Measurements from ENCODE around the gene STUB1.

The STUB1 gene

GRCh38 chr16:676913-677312, 3.3 kb upstream of the STUB1 start:
- TF ChIP-seq, protein P1, sequence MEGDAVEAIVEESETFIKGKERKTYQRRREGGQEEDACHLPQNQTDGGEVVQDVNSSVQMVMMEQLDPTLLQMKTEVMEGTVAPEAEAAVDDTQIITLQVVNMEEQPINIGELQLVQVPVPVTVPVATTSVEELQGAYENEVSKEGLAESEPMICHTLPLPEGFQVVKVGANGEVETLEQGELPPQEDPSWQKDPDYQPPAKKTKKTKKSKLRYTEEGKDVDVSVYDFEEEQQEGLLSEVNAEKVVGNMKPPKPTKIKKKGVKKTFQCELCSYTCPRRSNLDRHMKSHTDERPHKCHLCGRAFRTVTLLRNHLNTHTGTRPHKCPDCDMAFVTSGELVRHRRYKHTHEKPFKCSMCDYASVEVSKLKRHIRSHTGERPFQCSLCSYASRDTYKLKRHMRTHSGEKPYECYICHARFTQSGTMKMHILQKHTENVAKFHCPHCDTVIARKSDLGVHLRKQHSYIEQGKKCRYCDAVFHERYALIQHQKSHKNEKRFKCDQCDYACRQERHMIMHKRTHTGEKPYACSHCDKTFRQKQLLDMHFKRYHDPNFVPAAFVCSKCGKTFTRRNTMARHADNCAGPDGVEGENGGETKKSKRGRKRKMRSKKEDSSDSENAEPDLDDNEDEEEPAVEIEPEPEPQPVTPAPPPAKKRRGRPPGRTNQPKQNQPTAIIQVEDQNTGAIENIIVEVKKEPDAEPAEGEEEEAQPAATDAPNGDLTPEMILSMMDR (conservative IDR thresholded peaks at IDR 0.05; ENCODE audit: low read length) = no peak
- DNase-seq (ENCODE audit: low read depth) = no peak
- H3K4me3 ChIP-seq (ENCODE audit: low read length) = no peak overlapping the region

- no peak overlapping the region for H3K4me3 ChIP-seq (ENCODE audit: low read length)
- no peak for DNase-seq (ENCODE audit: low read depth)
Measured at GRCh38 chr16:677316-678190, 2.7 kb upstream of the STUB1 start.

GRCh38 chr16:678209-678857, 1.9 kb upstream of the STUB1 start:
- no peak for DNase-seq (ENCODE audit: low read depth)
- TF ChIP-seq, protein P1 (conservative IDR thresholded peaks at IDR 0.05; ENCODE audit: low read length) = no peak
- H3K4me3 ChIP-seq (ENCODE audit: low read length) = no peak overlapping the region

More at GRCh38 chr16:677316-678190, 2.7 kb upstream of the STUB1 start:
- TF ChIP-seq, protein P1 (conservative IDR thresholded peaks at IDR 0.05; ENCODE audit: low read length) = no peak

DNA sequence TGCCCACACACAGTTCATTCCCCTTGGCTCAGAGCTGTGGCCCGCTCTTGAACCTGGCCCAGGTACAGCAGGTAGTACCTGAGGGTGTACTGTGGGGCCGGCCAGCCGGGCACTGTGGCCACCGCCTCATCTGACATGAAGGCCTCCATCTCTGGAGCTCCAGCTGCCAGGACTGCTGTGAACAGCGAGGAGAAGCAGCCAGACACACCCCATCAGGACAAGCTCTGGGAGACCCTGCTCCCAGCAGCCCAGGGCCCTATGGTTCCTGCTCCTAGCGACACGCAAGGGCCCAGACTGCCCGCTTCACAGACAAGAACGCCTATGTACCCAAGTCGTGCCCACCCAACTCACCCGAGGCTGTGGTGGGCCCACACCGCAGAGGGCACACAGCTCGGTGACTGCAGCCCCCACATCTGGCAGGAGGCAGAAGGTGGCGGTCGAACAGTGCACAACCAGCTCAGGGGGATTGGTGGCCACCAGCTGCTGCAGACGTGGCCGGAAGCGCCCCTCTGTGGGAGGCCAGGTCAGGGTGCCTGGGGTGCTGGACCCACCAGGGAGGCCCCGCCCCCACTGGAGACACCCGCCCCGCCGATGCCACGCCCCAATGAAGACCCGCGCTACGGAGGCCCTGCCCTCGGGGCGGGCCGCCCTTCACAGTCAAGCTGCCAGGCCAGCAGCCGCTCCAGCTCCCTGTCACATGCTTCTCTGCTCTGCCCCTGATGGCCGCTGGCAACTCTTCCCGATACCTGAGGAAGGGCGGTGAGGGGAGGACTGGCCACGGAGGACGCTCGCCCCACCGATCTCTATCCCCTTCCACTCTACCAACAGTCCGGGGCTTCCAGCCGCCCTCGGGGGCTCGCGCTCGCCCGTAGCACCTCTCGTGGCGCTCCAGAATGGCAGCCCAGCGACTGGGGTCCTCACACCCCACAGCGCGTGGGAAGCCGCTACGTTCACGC, 1.1 kb upstream of the STUB1 start:
- peak; percentile 38 for DNase-seq (ENCODE audit: low read depth)
- TF ChIP-seq, protein P1 (conservative IDR thresholded peaks at IDR 0.05; ENCODE audit: low read length) = no peak
- H3K4me3 ChIP-seq (ENCODE audit: low read length) = peak overlapping the region; percentile 66

DNA sequence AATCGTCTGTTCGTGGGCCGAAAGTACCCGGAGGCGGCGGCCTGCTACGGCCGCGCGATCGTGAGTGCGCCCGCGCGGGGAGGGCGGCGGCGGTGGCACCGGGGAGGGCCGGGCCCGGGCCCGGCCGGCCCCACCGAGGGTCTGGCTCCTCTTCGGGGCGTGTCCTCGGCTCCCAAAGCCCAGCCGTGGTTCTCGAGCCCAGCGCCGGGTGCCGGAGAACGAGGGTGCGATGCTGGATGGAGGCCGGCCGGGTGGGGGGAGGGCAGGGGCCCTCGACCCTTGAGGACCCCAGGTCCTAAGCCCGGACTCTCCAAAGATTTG, 375 bp downstream of the STUB1 start:
- DNase-seq (ENCODE audit: low read depth) = no peak
- TF ChIP-seq, protein P1 (conservative IDR thresholded peaks at IDR 0.05; ENCODE audit: low read length) = no peak
- H3K4me3 ChIP-seq (ENCODE audit: low read length) = peak overlapping the region; percentile 76

GRCh38 chr16:680967-681745, 946 bp downstream of the STUB1 start:
- DNase-seq (ENCODE audit: low read depth) = peak; percentile 53
- TF ChIP-seq, protein P1 (conservative IDR thresholded peaks at IDR 0.05; ENCODE audit: low read length) = no peak; the same call in 1 of the 2 replicates
- H3K4me3 ChIP-seq (ENCODE audit: low read length) = peak overlapping the region; percentile 76

Measured in AG10803 (cell line).